ENCODE measurements around the gene RABAC1.

RABAC1 gene

DNA sequence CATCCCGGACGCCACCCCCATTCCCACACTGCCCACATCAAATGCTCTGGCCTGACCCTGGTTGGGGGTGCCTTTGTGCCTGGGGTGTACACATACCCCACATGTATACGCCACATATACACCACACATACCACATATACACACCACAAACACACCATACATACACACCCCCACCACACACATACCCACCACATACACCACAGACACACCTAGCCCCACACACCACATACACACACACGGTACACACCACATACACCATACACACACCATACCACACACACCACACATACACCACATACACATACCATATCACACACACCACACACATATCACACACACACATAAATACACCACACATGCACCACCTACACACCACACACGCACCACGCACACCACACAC is 41.0 kb downstream of the RABAC1 start:
- 0 out of 2 replicates have a peak, but pooled peaks cover 3% of the 10 kb centered on the region for H3K4me1 ChIP-seq (ENCODE audit: low read length)
- H4K20me1 ChIP-seq (ENCODE audit: insufficient read depth, low read length): no peaks in the 10 kb centered on the region
- H3K4me2 ChIP-seq (ENCODE audit: low read depth, low read length): no peak overlapping the region
- H3F3A ChIP-seq (ENCODE audit: insufficient read depth, low read length): no peaks in the 10 kb centered on the region
- peaks cover 68% of the 10 kb centered on the region for H3K27me3 ChIP-seq (replicated peaks; ENCODE audit: insufficient read depth, low read length)
- TF ChIP-seq, protein P1, sequence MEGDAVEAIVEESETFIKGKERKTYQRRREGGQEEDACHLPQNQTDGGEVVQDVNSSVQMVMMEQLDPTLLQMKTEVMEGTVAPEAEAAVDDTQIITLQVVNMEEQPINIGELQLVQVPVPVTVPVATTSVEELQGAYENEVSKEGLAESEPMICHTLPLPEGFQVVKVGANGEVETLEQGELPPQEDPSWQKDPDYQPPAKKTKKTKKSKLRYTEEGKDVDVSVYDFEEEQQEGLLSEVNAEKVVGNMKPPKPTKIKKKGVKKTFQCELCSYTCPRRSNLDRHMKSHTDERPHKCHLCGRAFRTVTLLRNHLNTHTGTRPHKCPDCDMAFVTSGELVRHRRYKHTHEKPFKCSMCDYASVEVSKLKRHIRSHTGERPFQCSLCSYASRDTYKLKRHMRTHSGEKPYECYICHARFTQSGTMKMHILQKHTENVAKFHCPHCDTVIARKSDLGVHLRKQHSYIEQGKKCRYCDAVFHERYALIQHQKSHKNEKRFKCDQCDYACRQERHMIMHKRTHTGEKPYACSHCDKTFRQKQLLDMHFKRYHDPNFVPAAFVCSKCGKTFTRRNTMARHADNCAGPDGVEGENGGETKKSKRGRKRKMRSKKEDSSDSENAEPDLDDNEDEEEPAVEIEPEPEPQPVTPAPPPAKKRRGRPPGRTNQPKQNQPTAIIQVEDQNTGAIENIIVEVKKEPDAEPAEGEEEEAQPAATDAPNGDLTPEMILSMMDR (IDR thresholded peaks at IDR 0.05; ENCODE audit: low read length): no peak
- no peak overlapping the region for H2AFZ ChIP-seq (ENCODE audit: low read length)
- no peaks in the 10 kb centered on the region for H3K79me2 ChIP-seq (ENCODE audit: low read length)
- H3K36me3 ChIP-seq (replicated peaks; ENCODE audit: insufficient read depth, low read length): no peaks in the 10 kb centered on the region
- H3K9ac ChIP-seq (ENCODE audit: low read length): no peak overlapping the region
- DNase-seq: no peak
- no peaks in the 10 kb centered on the region for H3K9me3 ChIP-seq (replicated peaks; ENCODE audit: insufficient read depth, low read length)
- no peak overlapping the region for H3K4me3 ChIP-seq (ENCODE audit: low read length)
- H3K9me2 ChIP-seq (replicated peaks; ENCODE audit: insufficient read depth, low read length): no peaks in the 10 kb centered on the region
- H3K27ac ChIP-seq (ENCODE audit: low read length): no peak overlapping the region

DNA sequence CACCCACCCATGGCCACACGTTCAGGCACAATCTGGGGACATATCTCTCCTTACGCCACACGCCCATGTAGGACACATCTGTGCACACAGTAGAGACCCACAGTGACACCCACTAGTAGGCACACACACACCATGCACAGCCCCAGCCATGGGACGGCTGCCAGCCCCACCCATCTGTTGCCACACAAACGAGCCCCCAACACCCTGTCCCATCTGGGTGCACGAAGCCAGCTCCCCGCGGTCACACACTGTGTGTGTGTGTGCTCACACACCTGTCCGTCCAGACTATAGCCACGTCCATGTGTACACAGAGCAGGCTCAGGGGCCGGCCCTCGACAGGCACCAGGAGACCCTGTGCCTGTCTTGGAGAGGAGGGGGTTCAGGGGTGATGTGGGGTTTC is 41.4 kb downstream of the RABAC1 start:
- no peak overlapping the region for H3K27ac ChIP-seq (ENCODE audit: low read length)
- H3K4me3 ChIP-seq (ENCODE audit: low read length): no peak overlapping the region
- H3K4me1 ChIP-seq (ENCODE audit: low read length): no peaks in the 10 kb centered on the region

DNA sequence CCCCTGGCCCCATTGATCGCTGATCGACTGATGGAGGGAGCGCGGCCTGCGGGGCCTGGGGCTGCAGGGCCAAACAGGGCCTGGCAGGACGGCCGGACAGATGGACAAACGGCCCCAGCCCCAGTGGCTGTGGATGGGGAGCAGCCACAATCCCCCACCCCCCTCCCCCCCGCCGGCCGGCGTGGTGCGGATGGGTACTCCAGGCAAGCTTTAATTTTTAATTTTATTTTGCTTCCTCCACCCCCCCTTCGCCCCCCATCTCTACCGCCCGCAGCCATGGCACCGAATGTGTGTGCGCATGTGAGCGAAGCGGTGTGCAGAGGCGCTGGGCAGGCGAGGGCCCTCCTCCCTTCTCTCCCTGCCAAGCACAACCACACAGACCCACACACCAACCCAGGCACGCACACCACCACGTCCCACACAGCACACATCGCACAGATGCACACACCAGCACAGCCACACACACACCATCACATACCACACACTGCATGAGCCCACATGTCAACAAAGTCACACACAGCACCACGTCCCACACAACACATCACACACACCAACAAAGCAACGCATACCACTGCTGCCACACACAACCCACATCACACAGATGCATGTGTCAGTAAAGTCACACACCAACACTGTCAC is 43.2 kb downstream of the RABAC1 start:
- H3K36me3 ChIP-seq (replicated peaks; ENCODE audit: insufficient read depth, low read length): no peaks in the 10 kb centered on the region
- no peaks in the 10 kb centered on the region for H4K20me1 ChIP-seq (ENCODE audit: insufficient read depth, low read length)
- no peak overlapping the region for H3K9ac ChIP-seq (ENCODE audit: low read length)
- no peaks in the 10 kb centered on the region for H3K4me1 ChIP-seq (ENCODE audit: low read length)
- DNase-seq: no peak
- H2AFZ ChIP-seq (ENCODE audit: low read length): no peak overlapping the region
- no peak overlapping the region for H3K4me2 ChIP-seq (ENCODE audit: low read depth, low read length)
- H3K27ac ChIP-seq (ENCODE audit: low read length): no peak overlapping the region
- H3K79me2 ChIP-seq (ENCODE audit: low read length): no peaks in the 10 kb centered on the region
- no peaks in the 10 kb centered on the region for H3K9me2 ChIP-seq (replicated peaks; ENCODE audit: insufficient read depth, low read length)
- TF ChIP-seq EZH2phosphoT487 (IDR thresholded peaks at IDR 0.05; ENCODE audit: low read length): no peak
- TF ChIP-seq, protein P1 (IDR thresholded peaks at IDR 0.05; ENCODE audit: low read length): no peak
- no peak overlapping the region for H3K4me3 ChIP-seq (ENCODE audit: low read length)
- no peaks in the 10 kb centered on the region for H3K9me3 ChIP-seq (replicated peaks; ENCODE audit: insufficient read depth, low read length)
- H3K27me3 ChIP-seq (replicated peaks; ENCODE audit: insufficient read depth, low read length): peaks cover 67% of the 10 kb centered on the region
- no peaks in the 10 kb centered on the region for H3F3A ChIP-seq (ENCODE audit: insufficient read depth, low read length)

More for the DNA sequence above, 41.4 kb downstream of the RABAC1 start:
- Histone ChIP-seq H3F3A (ENCODE audit: insufficient read depth, low read length) (no peaks in the 10 kb centered on the region), H3K27me3 (replicated peaks; ENCODE audit: insufficient read depth, low read length) (peaks cover 67% of the 10 kb centered on the region), H3K9ac (ENCODE audit: low read length) (no peak overlapping the region), H2AFZ (ENCODE audit: low read length) (no peak overlapping the region), H3K9me2 (replicated peaks; ENCODE audit: insufficient read depth, low read length) (no peaks in the 10 kb centered on the region), H3K79me2 (ENCODE audit: low read length) (no peaks in the 10 kb centered on the region), H3K36me3 (replicated peaks; ENCODE audit: insufficient read depth, low read length) (no peaks in the 10 kb centered on the region), H3K9me3 (replicated peaks; ENCODE audit: insufficient read depth, low read length) (no peaks in the 10 kb centered on the region), H3K4me2 (ENCODE audit: low read depth, low read length) (no peak overlapping the region), H4K20me1 (ENCODE audit: insufficient read depth, low read length) (no peaks in the 10 kb centered on the region)
- no peak for TF ChIP-seq EZH2phosphoT487 (IDR thresholded peaks at IDR 0.05; ENCODE audit: low read length)
- TF ChIP-seq, protein P1 (IDR thresholded peaks at IDR 0.05; ENCODE audit: low read length): no peak
- no peak for TF ChIP-seq EZH2 (optimal IDR thresholded peaks at IDR 0.05; ENCODE audit: low read depth, low read length)
- no peak for DNase-seq

Measured in MM.1S (cell line).